Measurements from ENCODE around the gene TMEM9.
A peak's percentile ranks its signal among the peaks of the same experiment; 100 is the strongest.

TMEM9 gene

DNA sequence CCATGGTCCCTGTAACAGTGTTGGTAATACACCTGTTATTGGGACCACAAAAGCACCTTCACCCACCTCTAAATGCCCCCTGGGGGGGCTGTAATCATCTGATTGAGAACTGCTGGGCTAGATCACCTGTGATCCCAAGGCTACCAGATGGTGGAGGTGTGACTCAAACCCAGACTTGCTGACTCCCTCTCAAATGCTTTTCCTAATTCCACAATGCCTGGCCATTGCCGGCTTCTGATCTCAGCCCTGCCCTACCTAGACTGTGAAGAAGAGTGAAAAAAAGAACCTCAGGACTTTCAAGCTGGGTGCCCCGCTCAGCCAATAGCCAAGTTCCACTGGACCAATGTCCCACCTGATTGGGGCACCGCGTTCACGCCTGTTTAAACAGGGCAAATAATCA lies 9.6 kb downstream of the TMEM9 start:
- no peak for DNase-seq

DNA sequence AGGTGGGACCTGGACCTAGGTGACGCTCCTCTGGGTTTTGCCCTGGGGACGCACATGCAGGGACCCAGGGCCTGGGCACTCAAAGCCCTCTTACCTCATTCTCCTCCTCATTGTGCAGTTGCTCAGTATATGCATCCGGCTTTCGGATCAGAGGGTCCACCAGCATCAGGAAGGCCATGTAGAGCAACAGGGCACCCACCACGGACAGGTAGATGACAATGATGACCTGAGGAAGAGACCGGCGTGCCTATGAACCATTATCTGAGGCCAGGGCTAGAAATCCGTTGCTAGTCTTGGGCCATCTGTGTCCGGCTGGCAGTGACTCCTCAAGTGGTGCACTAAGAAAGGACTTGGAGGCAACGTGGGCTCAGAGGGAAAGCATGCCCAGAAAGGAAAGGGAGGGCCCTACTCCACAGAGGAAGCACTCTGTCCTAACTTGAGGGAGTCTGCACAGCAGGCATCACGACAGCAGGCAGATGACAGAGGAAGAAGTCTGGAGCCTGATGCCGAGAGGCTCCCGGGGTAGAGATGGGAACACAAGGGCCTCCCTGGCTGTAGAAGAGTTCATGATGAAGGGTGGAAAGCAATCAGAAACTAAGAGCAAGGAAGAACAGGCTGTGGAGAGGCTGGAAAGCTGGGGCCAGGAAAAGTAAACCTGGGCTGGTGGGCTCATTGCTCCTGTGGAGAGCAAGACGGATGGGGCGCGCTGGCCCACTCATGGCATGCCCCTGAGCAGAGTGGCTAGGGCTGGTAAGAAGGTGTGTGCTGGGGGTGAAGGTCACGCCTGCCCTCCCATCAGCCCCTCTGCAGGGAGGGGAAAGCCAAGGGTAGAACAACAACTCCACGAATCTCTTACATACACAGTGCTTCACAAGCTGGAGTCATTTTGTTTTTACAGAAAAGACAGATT lies 10.3 kb downstream of the TMEM9 start:
- DNase-seq: no peak

DNA sequence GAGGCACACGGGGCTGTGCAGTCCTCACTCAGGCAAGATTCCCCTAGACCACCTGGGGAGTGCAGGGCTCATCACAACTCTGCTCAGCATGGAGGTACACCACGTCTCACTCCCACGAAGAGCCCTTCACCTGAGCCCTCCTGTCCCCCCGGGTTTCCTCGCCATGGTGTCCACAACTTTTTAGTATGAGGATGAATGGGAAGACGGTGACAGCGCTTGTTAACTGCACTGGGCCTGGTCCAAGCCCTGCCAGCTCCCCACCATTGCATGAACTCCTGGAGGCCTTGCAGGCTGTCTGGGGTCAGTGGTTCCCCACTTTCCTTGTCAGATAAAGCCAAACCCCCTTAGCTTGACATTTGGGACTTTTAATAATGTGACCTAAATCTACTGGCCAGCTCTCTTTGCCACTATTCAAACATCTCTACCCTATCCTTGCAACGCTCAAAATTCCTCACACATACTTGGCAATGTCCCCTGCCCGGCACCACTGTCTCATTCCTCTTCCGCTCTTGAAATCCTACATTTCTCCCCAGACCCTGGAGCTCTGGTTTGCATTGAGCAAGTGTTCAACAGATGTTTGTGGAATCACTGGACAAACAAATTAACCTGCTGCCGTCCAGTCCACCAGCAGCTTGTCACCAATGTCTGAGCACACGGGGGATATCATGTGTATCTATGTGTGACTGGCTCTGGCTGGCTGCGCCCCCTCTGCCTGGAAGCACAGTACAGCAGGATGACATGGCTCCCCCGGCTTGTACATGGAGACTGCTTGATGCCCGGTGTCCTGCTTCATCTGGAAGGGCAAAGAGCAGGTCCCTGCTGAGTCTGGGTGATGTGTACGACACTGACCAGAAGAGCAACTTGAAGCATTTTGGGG lies 11.2 kb downstream of the TMEM9 start:
- no peak for DNase-seq

DNA sequence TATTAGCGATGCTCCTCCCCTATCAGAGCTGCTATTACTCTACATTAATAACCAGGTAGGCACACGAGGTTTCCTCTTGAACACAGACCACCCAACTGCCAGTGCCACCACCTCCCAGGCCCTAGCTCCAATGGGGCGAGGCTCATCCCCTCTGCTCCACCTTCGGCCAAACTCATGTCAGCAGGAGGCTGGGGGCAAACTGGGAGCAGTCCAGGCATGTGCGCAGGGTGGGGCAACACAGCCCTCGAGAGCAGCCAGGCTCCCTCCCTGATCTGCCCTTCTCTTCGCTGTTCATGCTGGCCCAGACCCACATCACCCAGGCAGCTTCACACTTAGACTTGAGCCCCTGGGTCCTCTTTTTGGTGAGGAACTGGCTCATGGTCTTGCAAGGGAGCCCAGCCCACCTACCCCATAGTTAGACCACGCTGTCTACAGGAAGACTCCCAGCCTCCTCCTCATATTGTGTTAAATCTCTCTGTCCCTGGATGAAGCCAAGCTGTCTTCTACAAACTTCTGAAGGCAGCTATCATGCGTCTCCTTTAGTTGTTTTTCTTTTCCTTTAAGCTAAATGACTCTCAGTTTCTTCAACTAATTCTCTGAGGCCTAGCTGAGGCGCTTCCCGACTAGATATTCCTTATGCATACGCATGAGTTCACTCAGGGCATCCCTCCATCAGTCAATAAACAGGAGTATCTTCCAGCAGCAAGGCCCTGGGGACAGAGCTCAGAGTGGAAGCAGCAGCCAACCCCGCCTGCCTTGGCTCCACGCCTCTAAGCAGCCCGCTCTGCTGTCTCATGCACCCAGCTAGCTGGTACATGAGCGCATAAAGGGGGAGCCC lies 12.0 kb downstream of the TMEM9 start:
- DNase-seq: no peak

DNA sequence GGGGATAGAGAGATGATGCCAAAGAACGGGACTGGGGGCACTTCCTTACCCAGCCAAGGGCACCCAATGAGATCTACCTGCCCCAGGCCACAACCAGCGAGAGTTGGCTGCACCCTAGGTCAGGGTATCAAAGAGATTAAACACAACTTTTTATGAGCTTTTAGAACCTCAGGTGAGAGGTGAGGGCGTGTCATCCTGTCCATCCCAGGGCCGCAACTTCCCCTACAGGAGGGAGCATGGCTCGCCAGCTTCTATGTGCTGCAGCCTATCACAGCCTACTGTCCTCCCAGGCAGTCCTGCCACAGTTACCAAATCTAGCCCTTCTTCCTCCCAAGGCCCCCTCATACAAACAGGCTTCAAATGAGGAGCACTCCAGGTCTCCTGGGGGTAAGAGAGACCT lies 12.9 kb downstream of the TMEM9 start:
- DNase-seq: no peak

DNA sequence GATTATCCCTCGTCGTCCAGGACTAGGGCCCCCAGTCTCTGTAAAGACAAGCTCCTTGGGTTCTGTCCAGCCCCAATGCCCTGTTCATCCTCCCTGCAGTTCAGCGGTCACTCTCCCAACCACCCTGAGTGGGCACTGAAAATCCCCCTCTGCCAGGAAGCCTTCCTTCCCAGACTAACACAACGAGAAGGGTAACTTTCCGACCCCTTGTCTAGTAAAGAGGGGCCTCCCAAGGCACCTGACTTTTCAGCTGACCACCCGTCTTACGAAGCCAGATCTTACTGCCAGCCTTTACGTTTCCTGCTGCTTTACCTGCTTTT lies 13.4 kb downstream of the TMEM9 start:
- no peak for DNase-seq

DNA sequence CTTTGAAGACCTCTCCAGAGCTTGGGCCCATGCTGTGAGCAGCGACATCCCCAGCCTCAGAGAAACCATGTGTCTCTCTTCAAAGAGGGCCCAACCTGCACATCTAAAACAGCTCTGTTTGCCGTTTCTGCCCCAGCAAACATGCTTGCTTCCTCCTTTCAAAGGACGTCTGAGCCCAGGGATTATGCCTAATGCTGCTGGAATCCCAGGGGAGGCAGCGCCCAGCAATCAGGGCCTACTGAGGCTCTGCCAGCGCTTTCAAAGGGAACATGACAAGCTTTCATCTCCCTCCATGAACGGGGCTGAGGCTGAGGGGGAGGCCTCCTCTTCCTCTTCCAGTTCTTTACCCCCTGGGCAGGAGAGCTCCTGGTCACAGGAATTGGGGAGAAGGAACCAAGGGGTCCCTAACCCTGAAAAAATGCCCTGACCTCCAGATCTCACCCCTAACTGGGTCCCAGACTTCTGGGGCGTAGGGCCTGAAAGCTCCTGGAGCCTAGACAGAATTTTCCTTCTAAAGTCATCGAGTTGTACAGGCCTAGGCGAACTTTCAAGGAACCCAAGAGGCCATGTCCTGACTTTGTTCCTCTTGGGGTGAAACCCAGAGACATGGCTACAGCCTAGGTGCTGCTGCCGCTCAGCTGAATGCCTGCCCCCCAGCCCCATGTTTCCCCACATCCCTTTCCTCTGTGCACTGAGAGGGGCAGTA lies 13.9 kb downstream of the TMEM9 start:
- peak; percentile 9 for DNase-seq

DNA sequence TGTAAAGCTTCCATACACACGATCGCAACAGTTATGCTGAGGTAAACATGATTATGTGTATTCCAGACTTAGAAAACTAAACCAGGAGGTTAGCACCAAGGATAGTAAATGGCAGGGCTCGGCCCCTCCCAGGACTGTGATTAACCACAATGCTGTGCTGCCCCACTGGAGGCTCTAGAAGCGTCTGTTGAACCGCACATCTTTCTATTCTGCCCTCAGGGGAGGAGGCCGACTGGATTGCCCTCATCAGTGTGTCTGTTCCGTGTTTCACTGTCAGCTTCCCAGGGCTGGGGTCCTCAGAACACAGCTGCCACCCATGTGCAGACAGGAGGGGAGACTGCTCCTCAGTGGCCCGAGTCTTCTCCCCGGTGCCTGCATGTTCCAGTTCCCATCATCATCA lies 14.5 kb downstream of the TMEM9 start:
- no peak for DNase-seq

DNA sequence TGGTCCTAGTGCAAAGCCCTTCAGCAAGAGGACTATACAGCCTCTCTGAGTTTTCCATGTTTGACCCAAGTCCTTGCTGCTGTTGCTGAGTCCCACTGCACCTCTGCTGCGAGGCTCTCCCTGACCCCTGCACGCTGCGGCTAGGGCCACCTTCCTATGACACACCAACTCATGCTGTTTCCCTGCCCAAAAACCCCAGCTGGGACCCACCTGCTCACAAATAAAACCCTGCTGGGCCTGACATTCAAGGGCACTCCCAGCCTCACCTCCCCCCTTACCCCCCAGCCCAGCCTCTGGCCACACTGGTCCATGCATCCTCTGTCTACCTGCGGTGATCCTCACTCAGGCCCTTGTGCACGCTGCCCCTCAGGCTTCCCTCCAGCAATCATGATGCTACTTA lies 15.0 kb downstream of the TMEM9 start:
- DNase-seq: no peak

DNA sequence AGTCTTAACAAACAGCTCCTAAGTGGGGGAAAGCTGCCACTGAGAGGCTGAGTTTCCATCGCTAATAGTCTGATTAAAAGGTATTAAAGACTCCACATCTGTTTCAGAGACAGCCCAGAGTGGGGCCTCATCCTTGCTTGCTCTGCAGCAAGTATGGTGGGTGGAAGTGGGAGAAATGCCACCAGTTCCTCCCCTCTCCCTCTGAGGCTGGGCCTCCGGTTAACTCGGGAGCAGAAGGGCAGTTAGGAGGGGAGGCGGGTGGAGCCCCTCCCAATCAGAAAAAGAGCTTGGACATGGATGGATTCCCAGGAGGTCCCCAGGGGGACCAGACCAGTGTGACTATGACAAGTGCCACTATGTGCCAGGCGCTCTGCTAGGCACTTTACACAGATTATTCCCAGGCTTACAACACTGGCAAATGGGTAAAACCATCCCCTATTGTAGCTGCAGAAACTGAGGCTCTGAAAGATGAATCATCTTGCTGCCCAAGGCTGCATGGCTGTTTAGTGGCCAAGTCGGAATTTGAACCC lies 15.9 kb downstream of the TMEM9 start:
- no peak for DNase-seq

DNA sequence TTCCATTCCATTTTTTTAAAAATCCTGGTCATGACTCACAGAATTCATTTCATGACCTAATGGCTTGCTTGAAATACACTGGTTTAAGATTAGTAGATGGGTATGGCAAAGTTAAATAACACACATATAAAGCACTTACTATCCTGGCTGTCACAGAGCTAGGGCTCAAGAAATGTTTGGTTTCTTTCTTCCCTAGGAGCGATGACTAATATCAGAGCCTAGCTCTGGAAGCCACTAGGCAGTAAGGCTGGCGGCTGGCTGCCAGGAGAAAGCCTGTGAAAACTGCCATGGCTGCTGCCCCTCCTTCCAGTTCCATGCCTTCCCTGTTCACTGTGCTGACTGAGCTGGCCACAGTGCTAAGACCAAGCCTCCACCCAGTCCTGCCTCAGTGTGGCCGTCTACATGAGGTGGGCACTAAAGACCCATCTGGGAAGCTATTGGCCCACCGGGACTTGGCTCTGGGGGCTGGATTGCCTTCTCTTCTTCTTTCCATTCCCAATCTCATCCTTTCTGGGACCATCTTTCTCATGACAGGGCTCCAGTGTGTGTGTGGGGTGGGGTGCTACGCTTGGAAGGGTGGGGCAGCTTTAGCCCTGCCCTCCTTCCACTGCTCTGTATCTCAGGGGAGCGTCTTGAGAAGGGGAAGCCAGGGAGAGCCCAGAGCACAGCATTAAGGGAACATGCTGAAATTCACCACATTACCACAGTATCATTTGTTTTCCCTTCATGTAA lies 16.5 kb downstream of the TMEM9 start:
- DNase-seq: no peak

DNA sequence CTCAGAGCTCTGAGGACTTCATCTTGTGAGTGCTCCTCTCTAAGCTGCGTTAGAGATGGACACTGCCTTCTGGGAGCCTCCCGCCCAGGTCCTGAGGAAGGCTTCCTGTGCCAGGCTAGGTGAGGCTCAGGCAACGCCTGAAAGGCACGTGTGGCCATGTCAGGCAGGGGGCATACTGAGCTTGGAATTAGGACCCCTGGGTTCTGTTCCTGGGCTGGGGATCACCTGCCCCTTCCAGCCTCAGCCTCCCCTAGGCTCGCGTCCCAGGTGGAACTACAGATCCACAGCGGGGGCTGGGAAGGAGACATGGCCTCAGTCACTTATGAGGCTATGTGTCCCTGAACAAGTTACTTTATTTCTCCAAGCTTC lies 17.3 kb downstream of the TMEM9 start:
- no peak for DNase-seq

DNA sequence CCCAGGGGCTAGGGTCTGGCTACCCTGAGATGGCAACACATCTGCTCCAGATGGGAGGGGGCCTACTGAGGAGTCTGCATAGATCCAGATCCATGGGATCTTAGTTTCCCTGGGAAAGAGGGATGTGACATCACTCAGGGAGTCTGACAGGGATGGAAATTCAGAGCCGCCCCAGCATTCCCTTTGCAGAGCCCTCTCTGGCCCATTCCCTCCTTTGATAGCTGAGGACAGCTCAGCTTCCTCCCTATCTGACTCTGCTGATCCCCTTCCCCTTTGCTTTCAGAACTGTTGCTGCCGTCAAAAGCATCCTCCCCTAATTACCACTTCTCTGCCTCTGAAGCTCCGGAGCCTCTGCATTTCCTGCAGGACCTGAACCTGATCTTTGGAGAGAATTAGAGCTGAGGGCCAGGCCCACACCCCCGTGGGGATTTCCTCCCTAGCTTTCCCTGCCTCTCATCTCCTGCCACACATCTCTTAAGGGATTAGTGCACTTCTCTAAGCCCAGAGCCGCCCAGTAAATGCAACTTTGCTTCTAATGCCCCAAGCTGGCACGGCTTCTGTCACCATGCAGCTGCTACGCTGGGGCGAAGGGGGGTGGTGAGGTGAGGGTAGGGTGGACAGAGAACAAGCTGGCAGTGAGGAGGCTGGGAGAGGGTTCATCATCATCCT lies 17.8 kb downstream of the TMEM9 start:
- DNase-seq: no peak

DNA sequence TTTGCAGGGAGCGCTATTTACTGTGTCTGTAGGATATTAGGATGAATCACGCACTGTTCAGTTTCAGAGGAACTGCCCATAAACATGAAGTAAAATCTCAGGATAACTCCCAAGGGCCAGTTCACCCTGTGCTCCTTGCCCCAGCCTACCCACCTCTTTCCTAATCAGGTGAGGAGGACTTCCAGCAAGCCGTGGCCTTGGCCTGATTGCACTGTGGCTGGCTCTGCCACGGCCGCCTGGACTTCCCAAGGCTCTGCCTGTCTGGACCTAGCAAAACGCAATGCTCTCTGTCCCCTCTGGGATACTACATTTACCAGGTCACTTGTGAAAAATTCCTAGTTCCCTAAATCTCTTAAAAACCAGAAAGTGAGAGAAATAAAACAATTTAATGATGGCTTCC lies 19.9 kb downstream of the TMEM9 start:
- no peak for DNase-seq

DNA sequence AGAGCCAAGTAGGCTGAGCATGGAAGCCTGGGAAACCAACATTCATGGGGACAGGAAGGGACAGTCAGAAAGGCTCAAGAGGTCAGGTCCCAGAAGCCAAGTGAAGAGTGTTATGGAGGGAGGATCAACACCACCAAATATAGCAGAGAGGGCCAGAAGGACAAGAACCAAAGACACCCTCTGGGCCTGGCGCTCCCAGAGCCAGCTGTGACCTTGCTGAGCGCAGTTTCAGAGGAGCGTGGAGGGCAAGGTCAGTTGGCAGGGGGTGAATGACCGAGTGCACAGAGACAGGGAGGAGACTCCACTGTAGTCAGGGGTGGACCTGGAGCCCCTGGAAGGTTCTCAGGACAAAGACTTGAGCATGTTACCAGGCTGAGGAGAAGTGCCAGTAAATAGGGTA lies 22.9 kb downstream of the TMEM9 start:
- DNase-seq: no peak

DNA sequence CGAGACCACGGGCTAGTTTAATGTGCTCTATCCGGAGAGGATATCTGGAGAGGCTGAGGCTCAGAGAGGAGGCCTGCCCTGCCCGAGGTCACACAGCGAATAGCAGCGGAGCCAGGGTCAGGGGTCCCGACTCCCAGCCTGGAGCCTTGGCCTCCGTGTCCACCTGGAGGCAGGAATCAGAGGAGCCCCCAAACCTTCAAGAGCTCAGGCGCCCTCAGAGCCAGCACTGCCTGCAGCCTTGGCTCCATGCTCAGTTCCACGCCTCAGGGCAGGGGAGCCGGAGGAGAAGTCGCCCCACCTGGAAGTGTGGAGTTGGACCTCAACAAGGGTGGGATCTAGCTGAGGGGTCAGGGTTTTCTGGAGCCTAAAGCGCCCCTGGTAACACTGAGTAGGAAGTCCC lies 25.3 kb downstream of the TMEM9 start:
- DNase-seq: no peak

DNA sequence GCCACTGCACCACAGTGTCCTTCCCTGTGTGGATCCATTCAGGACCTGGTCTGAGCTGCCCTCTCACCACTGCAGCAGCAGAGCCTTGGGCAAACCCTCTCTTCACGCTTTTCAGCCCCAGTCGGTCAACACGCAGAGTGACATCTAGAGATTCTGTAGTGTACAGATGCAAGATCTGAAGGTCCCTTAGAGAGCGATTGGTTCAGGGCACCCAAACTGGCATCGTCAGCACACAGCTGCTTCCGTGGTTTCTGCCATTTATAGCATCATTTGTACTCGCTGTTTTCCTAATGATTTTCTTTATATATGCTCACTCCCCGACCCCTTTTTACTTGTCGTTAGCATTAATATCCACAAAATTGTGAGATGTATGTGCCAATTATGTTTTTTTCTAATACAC lies 25.8 kb downstream of the TMEM9 start:
- no peak for DNase-seq

DNA sequence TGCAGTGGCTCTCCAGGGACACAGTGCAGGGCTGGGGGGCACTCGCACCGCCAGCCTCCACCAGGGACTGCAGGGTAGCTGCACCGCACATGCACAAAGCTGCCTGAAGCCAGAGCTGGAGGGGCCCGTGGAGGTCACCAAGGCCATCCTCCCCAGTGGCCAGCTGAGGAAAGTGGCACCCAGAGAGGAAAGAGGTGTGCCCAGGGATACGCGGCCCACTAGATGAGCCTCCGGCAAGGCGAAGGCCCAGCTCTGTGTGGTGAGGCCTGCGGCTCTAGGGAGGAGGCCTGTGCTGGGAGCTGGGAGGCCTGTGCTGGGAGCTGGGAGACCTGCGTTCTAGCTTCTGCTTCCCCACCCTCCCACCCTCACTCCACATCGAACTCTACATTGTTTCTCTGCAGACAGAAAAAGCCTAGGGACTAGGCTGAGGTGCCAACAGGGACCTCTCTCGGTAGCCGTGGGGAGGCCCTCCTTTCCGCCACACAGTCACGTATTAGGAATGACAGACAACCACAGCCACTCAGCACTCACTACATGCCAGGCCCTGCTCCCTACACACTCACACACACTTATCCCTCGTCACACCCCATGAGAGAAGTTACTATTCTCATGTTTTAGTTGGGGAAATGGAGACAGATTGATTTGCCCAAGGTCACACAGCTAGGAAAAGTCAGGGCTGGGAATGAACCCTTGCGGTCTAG lies 26.4 kb downstream of the TMEM9 start:
- no peak for DNase-seq

DNA sequence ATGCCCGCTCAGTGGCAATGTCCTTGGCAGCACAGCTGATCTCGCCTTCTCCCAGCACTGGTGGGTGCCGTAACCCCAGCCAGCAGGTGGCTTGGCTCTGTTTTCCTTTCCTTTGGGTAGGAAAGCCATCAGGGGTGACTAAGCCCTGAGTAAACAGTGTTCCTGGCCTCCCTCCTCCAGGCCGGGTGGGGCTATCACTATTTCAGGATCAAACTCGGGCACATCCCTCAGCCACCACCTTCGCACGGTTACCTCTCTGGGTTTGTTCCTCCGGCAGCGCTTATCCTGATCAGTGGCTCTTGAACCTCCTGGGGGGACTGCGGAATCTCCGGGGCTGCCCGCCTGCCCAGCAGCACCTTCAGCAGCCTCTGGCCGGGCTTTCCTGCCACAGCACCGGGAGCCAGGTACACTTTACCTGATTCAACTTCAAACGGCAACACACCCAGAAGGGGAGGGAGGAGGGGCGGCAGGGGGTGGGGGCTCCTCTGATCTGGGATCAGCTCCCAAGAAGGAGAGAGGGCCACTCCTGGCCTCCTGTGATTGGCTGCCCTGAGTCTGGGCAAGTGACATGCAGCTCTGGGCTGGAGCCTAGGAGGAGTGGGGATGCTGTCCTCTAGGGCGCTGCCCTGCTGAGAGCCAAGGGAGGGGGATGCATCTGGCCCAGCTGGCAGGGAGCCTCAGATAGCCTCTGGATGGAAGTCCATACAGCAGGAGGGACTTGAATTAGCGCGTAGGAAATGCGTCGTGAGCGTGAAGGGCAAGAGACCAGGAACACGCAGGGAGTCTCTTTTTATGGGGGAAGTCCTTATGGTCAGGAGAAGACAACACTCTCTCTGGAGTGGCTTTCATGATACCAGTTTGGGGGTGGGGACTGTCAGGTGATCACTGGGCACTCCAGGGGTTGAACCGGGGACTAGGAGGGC lies 27.2 kb downstream of the TMEM9 start, which contains the start of gene ASCL5:
Gene ASCL5 (minus strand): TSS at position 353 of the 923 bp plus-strand sequence. CDS start 11,812 bp downstream, outside the sequence.
- DNase-seq: peak; percentile 75

Measured in NCI-H1092 treated with DMSO at 0.1 percent for 48 hours (cell line).